Measurements from ENCODE around the gene PSME3.

- TF ChIP-seq POLR2AphosphoS5 (IDR thresholded peaks at IDR 0.05; ENCODE audit: low read depth, low read length) (peak; percentile 74), KDM1A (CRISPR knock-in tag; IDR thresholded peaks at IDR 0.05) (no peak), ZNF569 (CRISPR knock-in tag; IDR thresholded peaks at IDR 0.05; ENCODE audit: borderline replicate concordance) (no peak), CTCF (CRISPR knock-in tag; IDR thresholded peaks at IDR 0.05) (no peak), FOXP4 (CRISPR knock-in tag; IDR thresholded peaks at IDR 0.05) (no peak), NFE2L1 (CRISPR knock-in tag; IDR thresholded peaks at IDR 0.05; ENCODE audit: borderline replicate concordance) (no peak), FOXA1 (IDR thresholded peaks at IDR 0.05) (no peak), FOXA1 (CRISPR knock-in tag; IDR thresholded peaks at IDR 0.05) (0 out of 2 replicates have a peak, but pooled peaks have one; percentile 7), HOMEZ (CRISPR knock-in tag; IDR thresholded peaks at IDR 0.05; ENCODE audit: low read depth) (no peak)
Measured at GRCh38 chr17:42797067-42798007, 35.9 kb upstream of the PSME3 start.

Data from HepG2 (cell line).